ENCODE data around the gene SBF1.
A peak's percentile ranks its signal among the peaks of the same experiment; 100 is the strongest.

The SBF1 gene, protein sequence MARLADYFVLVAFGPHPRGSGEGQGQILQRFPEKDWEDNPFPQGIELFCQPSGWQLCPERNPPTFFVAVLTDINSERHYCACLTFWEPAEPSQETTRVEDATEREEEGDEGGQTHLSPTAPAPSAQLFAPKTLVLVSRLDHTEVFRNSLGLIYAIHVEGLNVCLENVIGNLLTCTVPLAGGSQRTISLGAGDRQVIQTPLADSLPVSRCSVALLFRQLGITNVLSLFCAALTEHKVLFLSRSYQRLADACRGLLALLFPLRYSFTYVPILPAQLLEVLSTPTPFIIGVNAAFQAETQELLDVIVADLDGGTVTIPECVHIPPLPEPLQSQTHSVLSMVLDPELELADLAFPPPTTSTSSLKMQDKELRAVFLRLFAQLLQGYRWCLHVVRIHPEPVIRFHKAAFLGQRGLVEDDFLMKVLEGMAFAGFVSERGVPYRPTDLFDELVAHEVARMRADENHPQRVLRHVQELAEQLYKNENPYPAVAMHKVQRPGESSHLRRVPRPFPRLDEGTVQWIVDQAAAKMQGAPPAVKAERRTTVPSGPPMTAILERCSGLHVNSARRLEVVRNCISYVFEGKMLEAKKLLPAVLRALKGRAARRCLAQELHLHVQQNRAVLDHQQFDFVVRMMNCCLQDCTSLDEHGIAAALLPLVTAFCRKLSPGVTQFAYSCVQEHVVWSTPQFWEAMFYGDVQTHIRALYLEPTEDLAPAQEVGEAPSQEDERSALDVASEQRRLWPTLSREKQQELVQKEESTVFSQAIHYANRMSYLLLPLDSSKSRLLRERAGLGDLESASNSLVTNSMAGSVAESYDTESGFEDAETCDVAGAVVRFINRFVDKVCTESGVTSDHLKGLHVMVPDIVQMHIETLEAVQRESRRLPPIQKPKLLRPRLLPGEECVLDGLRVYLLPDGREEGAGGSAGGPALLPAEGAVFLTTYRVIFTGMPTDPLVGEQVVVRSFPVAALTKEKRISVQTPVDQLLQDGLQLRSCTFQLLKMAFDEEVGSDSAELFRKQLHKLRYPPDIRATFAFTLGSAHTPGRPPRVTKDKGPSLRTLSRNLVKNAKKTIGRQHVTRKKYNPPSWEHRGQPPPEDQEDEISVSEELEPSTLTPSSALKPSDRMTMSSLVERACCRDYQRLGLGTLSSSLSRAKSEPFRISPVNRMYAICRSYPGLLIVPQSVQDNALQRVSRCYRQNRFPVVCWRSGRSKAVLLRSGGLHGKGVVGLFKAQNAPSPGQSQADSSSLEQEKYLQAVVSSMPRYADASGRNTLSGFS (N-terminal part only)

DNA sequence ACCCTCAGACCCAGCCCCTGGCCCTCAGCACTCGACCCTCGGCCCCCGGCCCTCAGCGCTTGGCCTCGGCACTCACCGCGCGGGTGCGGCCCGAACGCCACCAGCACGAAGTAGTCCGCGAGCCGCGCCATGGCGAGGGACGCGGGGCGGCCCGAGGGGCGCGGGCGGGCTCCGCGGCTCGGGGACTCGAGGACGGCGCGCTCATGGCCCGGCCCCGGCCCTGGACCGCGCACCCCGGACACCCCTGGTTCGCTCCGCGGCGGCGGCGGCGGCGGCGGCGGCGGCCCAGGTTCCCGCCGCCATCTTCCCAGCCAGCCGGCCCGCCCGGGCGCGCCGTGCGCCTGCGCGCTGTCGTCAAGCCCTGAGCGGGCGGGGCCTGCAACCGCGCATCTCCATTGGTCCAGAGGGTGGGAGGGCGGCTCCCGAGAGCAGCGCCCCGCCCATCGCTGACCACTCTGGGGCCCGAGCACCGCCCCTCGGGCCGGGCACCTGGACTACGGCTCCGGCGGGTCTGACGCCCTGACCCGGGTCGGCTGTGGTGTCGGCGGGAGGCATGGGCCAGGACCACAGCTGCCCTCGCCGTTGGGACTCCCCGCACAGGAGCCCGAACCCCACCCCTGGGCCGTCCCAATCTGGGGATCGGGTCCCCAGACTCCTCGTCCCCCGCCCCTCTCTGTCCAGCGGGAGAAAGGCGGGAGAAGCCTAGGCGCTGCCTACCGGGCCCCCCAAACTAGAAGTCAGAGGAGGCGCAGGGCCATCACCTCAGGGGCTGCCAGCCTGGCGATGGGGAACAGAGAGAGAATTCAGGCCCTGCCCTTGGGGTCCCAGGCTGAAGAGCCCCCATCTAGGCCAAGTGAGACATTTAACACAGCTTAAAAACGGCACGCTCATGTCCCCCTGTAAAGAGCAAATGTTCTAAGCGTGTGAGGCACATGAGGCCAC lies at the start of gene SBF1:
TSS of gene SBF1 (minus strand) at position 326 of the 942 bp plus-strand sequence. CDS start at position 131, 195 bp downstream.
- Histone ChIP-seq H3K27me3 (ENCODE audit: insufficient read depth, low read depth) (no peaks in the 10 kb centered on the region), H3K79me2 (ENCODE audit: insufficient read depth, low read depth) (peaks cover 37% of the 10 kb centered on the region), H3K27ac (peak within 1 kb of the TSS; percentile 33; the same call in 1 of the 2 replicates), H3K4me2 (peak within 1 kb of the TSS; percentile 96), H3K36me3 (ENCODE audit: insufficient read depth) (no peaks in the 10 kb centered on the region), H3K4me1 (ENCODE audit: low read depth, poor library complexity, severe bottlenecking) (peaks cover 35% of the 10 kb centered on the region), H2AFZ (ENCODE audit: low read depth) (peak within 1 kb of the TSS; percentile 48; the same call in 1 of the 2 replicates), H3K9ac (peak within 1 kb of the TSS; percentile 53; the same call in 1 of the 2 replicates), H3K4me3 (IDR thresholded peaks at IDR 0.05; ENCODE audit: insufficient read depth, low read depth, low read length) (no peak within 1 kb of the TSS), H4K20me1 (ENCODE audit: insufficient read depth) (no peaks in the 10 kb centered on the region)
- TF ChIP-seq, protein P1, sequence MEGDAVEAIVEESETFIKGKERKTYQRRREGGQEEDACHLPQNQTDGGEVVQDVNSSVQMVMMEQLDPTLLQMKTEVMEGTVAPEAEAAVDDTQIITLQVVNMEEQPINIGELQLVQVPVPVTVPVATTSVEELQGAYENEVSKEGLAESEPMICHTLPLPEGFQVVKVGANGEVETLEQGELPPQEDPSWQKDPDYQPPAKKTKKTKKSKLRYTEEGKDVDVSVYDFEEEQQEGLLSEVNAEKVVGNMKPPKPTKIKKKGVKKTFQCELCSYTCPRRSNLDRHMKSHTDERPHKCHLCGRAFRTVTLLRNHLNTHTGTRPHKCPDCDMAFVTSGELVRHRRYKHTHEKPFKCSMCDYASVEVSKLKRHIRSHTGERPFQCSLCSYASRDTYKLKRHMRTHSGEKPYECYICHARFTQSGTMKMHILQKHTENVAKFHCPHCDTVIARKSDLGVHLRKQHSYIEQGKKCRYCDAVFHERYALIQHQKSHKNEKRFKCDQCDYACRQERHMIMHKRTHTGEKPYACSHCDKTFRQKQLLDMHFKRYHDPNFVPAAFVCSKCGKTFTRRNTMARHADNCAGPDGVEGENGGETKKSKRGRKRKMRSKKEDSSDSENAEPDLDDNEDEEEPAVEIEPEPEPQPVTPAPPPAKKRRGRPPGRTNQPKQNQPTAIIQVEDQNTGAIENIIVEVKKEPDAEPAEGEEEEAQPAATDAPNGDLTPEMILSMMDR (conservative IDR thresholded peaks at IDR 0.05; ENCODE audit: low read depth, low read length): no peak

DNA sequence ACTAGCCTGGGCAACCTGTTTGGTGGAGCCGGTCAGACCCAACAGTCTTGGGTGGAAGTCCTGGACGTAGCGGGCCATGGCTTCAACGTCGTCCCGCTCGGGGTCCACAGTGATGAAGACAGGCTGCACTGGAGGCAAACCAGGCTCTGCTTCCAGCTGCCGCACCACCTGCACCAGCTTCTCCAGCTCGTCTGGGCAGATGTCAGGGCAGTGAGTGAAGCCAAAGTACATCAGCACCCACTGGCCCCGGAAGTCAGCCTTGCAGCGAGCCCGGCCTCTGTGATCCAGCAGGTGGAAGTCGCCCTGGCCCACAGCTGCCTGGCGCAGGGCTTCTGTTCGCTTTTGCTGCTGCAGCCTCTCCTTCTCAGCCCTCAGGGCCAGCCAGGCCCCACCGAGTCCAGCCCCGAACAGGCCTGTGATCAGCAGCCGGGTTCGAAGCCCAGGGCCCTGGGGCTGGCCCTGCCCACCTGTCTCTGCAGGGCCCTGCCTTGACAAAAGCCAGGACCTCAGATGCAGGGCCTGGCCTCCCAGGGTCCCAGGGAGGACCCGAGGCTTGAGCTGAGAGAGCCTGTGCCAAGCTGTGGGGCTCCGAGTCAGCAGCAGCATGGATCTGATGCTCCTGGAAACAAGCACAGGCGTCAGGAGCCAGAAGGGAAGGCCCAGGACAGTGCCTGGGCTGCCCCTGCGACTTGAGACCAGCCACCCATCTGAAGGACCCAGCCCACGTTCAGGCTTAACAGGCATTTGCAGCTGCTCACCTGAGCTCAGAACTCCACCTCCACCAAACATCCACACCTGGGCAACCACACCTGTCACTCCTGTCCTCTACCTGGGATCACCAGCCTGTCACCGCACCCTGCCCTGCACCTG lies 49.2 kb upstream of the SBF1 start:
- peaks cover 4% of the 10 kb centered on the region for H3K4me1 ChIP-seq (ENCODE audit: low read depth, poor library complexity, severe bottlenecking)
- no peaks in the 10 kb centered on the region for H3K36me3 ChIP-seq (ENCODE audit: insufficient read depth)
- TF ChIP-seq, protein P1 (conservative IDR thresholded peaks at IDR 0.05; ENCODE audit: low read depth, low read length): no peak
- H4K20me1 ChIP-seq (ENCODE audit: insufficient read depth): no peaks in the 10 kb centered on the region
- H2AFZ ChIP-seq (ENCODE audit: low read depth): no peak overlapping the region
- H3K4me2 ChIP-seq: peak overlapping the region; percentile 52
- peak overlapping the region; percentile 83; the same call in 1 of the 2 replicates for H3K27ac ChIP-seq
- no peak overlapping the region for H3K4me3 ChIP-seq (IDR thresholded peaks at IDR 0.05; ENCODE audit: insufficient read depth, low read depth, low read length)
- H3K79me2 ChIP-seq (ENCODE audit: insufficient read depth, low read depth): peaks cover 8% of the 10 kb centered on the region; the same call in 1 of the 2 replicates
- no peaks in the 10 kb centered on the region for H3K27me3 ChIP-seq (ENCODE audit: insufficient read depth, low read depth)
- no peak overlapping the region; the same call in 1 of the 2 replicates for H3K9ac ChIP-seq

DNA sequence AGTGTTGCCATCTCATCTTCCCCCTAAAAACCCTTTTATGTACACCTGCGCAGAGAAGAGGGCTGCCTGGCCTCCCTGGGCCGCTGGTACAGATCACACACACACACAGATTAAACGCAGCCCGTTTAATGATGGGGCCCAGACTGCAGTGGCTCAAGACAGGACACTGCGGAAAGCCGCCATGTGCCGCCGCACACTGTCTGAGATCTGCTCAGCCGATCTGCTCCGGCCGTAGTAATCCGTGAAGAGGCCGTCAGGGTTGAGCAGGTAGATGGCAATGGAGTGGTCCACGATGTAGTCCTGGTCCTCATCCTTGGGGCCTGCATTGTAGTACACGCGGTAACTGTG lies 48.6 kb upstream of the SBF1 start:
- Histone ChIP-seq H3K79me2 (ENCODE audit: insufficient read depth, low read depth) (peaks cover 8% of the 10 kb centered on the region; the same call in 1 of the 2 replicates), H4K20me1 (ENCODE audit: insufficient read depth) (no peaks in the 10 kb centered on the region), H3K27ac (no peak overlapping the region), H3K4me1 (ENCODE audit: low read depth, poor library complexity, severe bottlenecking) (peaks cover 4% of the 10 kb centered on the region), H3K4me3 (IDR thresholded peaks at IDR 0.05; ENCODE audit: insufficient read depth, low read depth, low read length) (no peak overlapping the region), H3K4me2 (no peak overlapping the region; the same call in 1 of the 2 replicates), H3K9ac (no peak overlapping the region), H2AFZ (ENCODE audit: low read depth) (no peak overlapping the region), H3K27me3 (ENCODE audit: insufficient read depth, low read depth) (no peaks in the 10 kb centered on the region), H3K36me3 (ENCODE audit: insufficient read depth) (no peaks in the 10 kb centered on the region)
- TF ChIP-seq, protein P1 (conservative IDR thresholded peaks at IDR 0.05; ENCODE audit: low read depth, low read length): no peak

All from KMS-11 (cell line).